GM15510 (cell line): Measurements from ENCODE around the gene USH2A.

Experiments used
- POLR2A ChIP-seq: IDR thresholded peaks from 3 replicates; pipeline ENCODE4 v1.6.1; 2011; ENCODE audit warnings: borderline replicate concordance; ENCODE audit not compliant: insufficient read length; ENCODE audit errors: extremely low read depth

USH2A gene

DNA sequence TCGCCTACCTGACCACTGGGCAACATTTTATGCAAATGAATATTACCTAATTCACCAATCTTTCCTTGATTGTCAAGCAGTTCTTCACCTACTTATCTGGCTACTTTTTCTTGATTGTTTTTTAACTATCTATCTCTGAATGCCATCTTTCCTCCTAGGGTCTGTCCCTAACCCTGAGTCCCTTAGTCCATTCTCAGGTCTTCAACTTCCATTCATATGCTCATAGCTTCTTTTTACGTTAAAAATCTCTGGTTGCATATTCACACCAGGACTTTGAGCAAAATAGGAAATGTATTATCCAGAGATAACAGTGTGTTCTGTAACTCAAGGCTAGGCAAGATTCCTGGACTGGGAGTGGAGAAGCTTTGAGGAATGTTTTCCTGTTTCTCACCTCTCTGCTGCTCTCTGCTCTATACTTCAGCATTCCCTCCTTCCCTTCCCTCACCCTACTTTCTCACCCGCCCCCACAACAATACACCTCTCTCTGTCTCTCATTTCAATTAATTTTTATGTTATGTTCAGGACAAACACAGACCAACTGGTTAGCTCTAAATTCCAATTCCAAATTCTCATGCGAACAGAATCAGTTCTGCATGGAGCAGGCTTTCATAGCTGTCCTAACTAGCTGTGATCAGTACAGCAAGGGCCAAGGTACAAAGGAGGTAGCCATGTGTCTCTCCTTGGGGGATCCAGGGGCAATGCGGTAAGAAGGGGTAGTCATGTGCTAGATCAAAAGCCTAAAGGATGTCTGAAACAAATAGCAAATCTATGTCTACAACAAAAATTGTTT is 278.4 kb downstream of the USH2A start:
- TF ChIP-seq POLR2A: no peak

DNA sequence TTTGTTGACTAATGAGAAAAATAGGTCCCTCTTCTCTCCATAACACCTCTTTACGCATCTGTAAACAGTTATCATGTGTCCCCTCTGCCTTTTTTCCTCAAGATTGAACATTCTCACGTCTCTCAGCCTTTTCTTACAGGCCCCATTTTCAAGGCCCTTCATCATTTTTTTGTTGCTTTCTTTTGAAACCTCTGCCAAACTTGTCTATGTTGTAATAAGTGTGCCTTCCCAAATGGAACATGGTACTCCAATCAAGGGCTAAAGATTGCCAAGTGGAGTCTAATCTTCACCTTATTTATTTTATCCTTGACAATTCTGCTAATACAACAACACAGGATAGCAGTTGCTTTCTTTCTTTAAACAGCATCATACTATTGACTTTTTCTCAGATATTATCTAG is 280.3 kb downstream of the USH2A start:
- no peak for TF ChIP-seq POLR2A

DNA sequence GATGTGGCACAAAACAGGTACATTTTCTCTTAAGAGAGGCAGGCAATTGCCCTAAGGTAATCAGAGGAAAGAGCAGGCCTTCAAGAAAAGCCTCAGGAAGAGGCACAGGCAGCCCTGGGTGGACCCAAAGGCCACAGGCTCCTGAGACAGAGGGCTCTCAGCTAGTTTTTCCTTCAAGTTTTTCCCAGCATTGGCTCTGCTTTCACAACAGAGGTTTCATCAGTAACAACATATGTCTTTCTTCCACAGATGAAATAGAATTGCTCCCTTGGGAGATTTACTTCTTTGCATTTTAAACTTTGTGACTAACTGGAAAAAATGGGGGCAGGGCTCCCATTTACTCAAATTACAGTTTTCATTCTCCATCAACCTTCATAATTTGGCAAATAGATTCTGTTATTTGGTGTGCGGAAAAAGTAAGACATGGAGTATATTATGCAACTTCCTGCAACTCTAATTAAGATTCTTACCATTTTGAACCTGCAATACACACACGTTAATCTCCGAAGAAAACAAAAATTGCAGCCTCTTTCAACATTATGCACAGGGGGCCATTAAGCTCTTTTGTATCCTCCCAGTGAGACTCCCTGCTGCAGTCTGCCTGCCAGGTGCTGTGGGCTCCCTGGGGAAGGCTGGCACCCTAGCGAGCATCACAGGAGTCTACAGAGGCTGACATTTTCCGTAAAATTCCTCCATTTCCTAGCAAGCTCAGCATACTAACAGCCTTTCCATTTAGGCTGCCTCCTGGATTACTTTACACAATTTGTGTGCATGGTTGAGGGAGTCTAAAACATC is 282.3 kb downstream of the USH2A start:
- TF ChIP-seq POLR2A: no peak

DNA sequence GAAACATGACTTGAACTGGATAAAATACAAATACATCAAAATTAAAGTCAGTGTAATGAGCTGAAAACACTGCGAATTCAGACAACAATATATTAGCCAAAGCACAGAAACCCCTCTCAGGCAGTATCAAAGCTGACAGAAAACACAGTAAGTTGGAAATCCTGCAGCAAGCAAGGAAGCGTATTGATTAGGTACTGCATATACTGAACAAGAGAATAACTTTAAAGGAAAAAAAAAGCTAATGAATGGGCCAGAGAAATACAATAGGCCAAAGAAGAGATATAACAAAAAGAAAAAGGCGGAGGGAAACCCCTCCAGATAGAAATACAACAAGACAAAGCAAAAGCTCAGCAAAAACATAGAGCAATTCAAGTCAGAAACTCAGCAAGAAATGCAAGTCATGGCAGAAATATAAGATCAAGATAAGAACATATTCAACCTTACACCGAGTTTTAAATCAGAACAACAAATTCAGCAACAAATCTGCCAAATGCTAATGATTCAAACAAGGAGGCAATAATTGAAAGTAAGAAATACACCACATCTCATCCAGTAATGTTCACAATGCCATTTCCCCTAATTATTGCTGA is 299.0 kb downstream of the USH2A start:
- no peak for TF ChIP-seq POLR2A

DNA sequence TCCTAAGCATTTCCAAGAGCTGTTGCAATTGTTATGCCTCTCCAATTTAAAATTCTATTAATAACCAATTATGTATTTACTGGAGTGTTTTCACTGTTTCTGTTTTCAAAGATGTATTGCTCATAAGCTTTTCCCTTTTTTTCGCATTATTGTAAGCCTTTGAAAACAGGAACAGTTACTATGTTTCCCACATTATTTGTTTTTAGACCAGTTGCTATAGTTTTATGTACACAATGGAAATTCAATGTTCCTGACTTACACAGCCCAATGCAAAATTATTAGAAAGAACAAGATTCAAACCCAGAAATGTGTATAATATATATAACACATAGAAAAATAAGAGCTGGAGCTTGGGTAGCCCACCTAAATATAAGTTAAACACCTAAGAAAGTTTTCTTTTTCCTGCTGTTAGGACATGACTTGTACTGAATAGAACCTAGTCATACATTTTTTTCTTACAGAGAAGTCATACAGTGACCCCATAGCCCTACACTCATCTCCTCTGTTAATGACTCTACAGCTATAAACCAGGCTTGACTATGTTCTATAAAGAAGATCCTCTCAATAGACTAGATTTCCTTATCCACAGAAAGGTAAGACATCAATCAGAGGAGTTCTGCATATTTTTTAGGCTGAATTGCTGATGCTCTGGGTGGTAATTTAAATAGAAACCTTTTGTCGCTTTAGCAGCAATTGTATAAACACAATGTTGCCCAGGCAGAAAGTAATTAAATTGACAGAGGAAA is 299.6 kb downstream of the USH2A start:
- no peak for TF ChIP-seq POLR2A

DNA sequence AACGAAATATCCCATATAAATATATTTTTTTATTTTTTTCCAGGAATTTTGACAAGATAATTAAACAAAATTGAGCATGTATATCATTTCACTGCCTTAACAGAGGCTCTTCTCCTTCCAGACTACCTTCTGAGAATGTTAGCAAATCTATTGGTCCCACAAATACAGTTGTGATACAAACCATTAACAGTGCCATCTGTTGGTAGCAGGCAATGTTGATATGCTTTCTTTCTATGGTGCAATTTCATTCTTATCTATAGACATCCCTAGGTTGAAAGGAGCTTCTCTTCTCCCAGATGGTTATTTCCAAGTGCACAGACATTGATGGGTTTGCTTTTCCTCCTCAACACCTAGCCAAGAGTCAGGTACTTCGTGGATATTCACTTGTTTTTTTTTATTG is 303.6 kb downstream of the USH2A start:
- no peak for TF ChIP-seq POLR2A

DNA sequence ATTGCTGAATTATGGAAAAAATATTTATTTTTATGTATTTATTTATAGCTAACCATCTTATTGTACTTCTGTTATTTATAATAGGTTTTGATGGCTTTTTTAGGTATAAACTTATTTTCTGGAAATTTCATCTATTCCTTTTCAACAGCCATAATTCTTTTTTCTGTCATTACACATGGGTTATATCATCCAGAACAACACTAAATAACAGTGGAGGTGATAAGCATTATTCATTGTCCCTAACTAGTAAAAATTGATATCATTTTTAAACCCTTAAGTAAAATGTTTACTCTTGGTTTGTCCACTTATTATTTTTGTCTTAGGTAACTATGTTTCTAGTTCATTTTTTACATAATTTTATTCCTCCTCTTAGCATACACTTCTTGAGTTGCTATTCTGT is 309.1 kb downstream of the USH2A start:
- TF ChIP-seq POLR2A: no peak

DNA sequence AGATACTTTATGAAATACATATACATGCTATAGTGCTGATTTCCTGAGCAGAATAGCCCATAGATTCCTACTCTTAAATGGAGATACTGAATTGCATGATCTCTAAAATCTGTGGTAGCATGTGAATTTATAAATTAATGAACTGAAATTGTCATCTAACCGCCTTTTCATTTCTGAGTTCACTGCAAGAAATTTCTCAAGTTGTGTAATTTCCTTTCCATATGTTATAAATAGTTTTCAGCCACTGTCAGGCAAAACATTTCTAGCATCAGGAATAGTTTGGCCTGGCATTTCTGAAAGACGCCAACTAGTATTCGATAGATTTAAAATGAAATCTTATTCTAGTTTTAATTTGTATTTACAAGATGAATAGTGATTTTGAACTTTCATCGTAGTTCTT is 310.1 kb downstream of the USH2A start:
- TF ChIP-seq POLR2A: no peak

DNA sequence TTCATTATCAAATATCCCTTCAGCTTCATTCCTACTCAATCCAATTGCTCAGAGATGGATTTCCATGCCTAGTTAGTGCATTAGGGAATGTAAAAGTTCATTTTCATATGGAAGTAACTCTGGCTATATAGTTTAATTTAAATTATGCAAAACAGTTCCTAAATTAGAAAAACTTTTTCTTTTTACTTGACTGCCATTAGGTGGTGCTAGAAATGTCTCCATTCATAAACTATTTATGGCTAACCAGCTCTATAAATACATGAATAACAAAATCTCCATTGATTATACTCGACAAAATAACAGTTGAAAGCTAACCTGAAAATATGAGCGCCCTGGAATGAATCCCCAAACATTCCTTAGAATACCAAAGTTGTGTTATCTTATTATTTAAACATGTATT is 311.4 kb downstream of the USH2A start:
- no peak for TF ChIP-seq POLR2A

DNA sequence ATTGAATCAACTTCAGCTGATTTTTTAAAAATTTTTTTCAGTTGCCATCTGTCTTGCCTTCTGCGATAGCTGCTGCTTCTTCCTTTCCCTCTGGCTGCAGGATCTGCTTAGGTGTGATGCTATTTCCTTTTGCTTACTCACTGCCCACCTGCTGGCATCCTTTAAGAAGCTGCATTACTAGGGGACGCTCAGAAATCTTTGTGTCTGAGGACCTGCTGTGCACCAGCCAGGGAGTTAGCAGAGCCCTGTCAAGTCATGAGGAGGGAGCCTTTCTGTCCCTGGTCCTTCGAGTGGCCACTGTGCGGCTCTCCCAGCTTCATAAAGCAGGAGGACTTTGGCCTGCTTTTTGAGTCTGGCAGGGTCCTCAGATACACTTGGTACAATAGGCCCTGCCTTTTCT is 327.8 kb downstream of the USH2A start:
- TF ChIP-seq POLR2A: no peak

DNA sequence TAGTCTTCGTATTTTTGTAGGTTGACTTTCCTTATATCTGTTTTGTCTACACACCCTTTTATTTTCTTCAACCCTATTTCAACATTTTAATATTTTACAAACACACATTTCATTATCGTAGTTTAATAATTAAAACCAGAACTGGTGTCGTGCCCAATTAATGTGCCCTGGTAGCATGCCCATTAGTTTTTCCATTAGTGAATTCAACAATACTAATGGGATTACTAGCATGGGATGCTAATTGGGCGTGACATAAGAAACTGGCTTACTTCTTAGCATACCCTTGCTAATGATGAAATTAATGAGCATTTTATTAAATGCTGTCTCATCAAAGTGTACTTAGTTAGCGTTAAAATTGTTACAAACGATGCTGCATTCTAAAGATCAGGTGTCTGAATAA is 332.7 kb downstream of the USH2A start:
- no peak for TF ChIP-seq POLR2A

DNA sequence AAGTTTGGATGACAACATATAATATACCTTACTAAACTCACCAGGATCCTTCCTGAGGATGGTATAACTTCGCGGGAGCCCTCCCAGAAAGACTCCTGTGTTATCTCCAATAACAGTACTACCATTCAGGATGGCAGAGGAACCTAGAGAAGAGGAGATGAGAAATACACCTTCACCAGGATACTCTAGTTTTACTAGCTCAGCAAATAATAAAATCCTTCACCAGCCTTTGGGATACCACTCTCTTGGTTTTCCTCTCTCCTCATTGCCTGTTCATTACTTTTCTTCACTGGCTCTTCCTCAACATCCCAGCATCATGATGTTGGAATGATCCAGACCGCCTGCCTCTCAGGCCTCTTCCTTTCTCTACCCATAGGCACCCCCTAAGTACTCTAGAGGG is 336.6 kb downstream of the USH2A start:
- no peak for TF ChIP-seq POLR2A

DNA sequence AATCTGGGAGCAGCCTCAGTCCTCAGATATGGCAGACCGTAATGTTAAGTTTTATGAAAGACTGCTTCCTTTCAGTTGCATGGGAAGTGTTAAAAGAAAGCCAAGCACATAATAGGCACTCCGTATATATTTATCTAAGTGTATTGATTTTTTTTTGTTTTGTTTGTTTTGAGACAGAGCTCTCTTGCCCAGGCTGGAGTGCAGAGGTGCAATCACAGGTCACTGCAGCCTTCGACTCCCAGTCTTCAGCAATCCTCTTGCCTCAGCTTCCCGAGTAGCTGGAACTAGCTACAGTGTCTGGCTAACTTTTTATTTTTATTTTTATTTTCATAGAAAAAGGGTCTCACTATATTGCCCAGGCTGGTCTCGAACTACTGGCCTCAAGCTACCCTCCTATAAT is 341.8 kb downstream of the USH2A start:
- TF ChIP-seq POLR2A: no peak

DNA sequence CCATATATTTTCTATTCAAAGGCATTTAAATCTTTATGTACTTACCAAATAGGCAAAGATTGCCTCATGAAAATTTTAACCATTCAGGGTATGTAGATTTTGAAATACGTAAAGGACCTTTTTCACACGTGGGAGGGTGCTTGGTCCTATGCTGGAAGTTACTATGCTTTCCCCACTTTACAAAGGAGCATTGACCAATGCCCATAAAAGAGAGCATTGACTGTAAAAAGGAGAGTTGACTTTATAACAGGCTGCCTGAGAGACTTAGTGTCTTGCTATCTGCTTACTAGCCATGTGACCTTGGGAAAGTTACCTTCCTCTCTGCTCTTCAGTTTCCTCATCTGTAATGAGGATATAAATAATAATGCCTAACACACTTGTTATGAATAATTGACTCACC is 346.5 kb downstream of the USH2A start:
- TF ChIP-seq POLR2A: no peak

DNA sequence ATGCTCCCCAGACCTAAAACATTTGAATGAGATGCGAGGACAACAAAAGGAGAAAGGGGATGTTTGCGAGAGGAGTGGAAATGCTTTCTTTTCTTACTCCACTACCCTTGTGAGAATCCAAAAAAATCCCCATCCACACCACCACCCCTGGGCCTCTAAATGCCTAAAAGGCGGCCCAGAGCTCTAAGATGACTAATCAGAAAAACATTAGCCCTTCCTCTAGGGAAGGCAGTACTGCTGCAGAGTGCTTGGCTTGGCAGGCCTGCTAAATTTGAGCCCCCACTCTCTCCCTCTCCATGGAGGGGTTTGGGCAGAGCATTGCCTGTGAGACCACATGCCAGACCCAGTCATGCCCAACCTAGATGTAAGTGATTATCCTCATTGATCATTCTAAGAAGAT is 347.9 kb downstream of the USH2A start:
- no peak for TF ChIP-seq POLR2A

DNA sequence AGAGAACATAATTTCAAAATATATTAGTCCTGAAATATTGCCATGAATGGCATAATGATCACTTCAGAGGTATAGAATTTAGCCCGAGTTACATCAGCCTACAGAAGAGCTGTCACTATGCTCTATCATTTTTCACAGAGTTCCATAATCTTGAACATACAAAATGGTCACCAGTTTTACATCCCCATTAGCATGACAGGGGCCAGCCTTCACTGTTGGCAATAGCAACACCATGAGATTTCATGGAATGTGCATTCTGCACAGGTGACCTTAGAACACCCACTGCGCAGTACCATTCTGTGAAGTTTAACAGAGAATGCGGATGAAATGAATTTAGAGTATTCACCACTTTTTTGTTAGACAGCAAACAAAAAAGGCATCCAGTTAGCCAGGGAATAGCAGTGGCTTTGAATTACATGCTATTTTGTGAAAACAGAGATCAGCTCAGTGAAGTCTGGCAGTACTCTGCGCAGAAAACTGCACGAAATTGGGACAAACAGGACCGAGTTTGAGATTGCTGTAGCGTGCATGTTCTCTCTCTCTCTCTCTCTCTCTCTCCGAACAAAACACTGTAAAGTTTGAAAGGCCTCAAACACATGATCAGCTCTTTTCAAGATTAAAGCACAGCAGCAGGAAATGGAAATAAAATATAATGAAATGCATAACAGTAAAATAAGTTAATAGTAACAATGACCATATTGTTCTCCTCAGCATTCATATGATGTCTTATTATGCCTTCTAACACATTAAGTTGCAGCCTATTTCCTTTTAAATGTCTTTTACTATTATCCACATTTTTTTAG is 349.3 kb downstream of the USH2A start:
- no peak for TF ChIP-seq POLR2A
